Type B pancreatic cell (in vitro differentiated cells): ENCODE data around the gene SLC6A18. TPM values are rescaled to one million over a fixed set of nuclear protein-coding genes. Genes with fewer than 3 reads are reported as not detected.

ENCODE experiments used
- DNase-seq: peaks from one replicate; pipeline ENCODE4 v3.0.0; 2021; ENCODE audit warnings: mixed read lengths; ENCODE audit not compliant: unreplicated experiment; ENCODE audit errors: extremely low spot score
- H3K27ac Mint-ChIP-seq: 2 replicates; pipeline ENCODE4 v1.8.0; 2021; ENCODE audit warnings: mild to moderate bottlenecking, mixed read lengths
- H3K27me3 Mint-ChIP-seq: 2 replicates; pipeline ENCODE4 v1.8.0; 2021; ENCODE audit warnings: mixed read lengths
- H3K36me3 Mint-ChIP-seq: 2 replicates; pipeline ENCODE4 v1.8.0; 2021; ENCODE audit warnings: mixed read lengths
- H3K4me1 Mint-ChIP-seq: one replicate; pipeline ENCODE4 v1.8.0; 2021; ENCODE audit warnings: mixed read lengths; ENCODE audit not compliant: unreplicated experiment
- H3K4me3 Mint-ChIP-seq: 2 replicates; pipeline ENCODE4 v1.8.0; 2021; ENCODE audit warnings: mild to moderate bottlenecking, mixed read lengths
- H3K9me3 Mint-ChIP-seq: 2 replicates; pipeline ENCODE4 v1.8.0; 2021; ENCODE audit warnings: mixed read lengths
- total RNA-seq: library from RNA; stranded (reverse); gene quantifications from 2 replicates; pipeline ENCODE4 v1.2.1, GENCODE V29; 2021; ENCODE audit warnings: low replicate concordance
- TF ChIP-seq, protein P1 (sequence below): fragments of 200-600 bp; sonication (generic); conservative IDR thresholded peaks from 2 replicates; pipeline ENCODE4 v1.5.0; 2021; ENCODE audit warnings: antibody characterized with exemption, mild to moderate bottlenecking

SLC6A18 gene
- total RNA-seq, 1 donor from 2014 or later, result 0.41 TPM

DNA sequence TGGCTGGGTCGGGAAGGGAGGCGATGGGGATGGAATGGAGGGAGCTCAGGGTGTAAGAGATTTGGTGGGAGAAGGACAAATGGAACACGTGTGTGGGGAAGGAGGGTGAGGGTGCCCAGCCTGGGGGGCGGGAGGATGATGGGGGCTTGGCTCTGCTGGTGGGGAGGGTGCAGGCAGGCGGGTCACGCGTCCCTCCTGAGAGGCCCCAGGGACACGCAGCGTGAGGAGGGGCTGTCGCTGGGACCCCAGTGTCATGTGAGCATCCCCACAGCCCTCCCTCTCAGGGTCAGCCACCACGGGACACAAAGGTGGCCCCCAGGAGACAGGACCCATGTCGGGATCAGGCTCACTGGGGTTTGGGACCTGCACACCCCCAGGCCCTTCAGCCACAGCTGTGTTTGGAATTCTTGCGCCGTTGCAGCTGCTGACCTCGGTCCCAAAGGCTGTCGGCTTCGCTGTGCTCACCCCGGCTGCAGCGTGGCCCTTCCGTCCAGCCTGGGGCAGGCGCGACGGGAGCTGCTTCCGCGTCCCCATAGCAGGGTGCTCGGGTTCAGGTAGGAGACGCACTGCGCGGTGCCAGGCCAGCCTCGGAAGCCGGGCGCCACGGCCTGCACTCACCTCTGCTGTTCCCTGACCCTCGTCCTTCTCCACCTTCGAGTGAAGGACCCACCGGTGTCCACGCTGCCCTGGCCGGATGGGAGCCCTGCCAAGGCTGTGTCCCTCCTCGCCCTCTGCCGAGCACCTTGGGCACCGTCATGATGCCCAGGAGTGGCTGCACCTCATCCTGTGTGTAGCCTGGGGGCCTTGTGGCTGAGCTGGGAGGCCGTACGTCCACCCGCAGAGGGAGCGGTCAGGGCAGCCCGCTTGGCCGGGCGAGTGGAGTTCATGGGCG lies 18.4 kb upstream of the SLC6A18 start:
- H3K4me1 Mint-ChIP-seq, result peaks cover 10% of the 10 kb centered on the region
- H3K27me3 Mint-ChIP-seq, result peaks cover 10% of the 10 kb centered on the region
- H3K36me3 Mint-ChIP-seq, result no peaks in the 10 kb centered on the region
- H3K9me3 Mint-ChIP-seq, result no peaks in the 10 kb centered on the region
- no peak overlapping the region for H3K4me3 Mint-ChIP-seq
- no peak for DNase-seq
- peak overlapping the region; percentile 6 for H3K27ac Mint-ChIP-seq
- TF ChIP-seq, protein P1, sequence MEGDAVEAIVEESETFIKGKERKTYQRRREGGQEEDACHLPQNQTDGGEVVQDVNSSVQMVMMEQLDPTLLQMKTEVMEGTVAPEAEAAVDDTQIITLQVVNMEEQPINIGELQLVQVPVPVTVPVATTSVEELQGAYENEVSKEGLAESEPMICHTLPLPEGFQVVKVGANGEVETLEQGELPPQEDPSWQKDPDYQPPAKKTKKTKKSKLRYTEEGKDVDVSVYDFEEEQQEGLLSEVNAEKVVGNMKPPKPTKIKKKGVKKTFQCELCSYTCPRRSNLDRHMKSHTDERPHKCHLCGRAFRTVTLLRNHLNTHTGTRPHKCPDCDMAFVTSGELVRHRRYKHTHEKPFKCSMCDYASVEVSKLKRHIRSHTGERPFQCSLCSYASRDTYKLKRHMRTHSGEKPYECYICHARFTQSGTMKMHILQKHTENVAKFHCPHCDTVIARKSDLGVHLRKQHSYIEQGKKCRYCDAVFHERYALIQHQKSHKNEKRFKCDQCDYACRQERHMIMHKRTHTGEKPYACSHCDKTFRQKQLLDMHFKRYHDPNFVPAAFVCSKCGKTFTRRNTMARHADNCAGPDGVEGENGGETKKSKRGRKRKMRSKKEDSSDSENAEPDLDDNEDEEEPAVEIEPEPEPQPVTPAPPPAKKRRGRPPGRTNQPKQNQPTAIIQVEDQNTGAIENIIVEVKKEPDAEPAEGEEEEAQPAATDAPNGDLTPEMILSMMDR, result no peak

DNA sequence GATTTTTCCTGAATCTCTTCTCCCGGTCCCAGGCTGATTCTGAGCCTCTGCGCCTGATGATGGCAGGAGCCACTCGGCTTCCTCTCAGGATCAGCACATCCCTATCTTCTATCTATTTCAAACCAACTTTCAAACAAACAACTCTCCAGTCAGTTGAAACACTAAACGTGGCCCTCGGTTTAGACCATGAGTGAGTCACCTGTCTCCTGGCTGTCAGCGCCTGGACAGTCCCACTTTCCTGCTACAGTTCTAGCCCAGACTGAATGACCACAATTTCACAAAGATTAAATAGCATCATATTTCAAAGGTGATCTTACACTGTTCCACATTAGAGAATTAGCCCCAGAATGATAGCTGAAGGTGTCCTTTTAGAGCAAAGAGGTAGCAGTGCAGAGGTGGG lies 17.6 kb upstream of the SLC6A18 start:
- Mint-ChIP-seq H3K9me3 (no peaks in the 10 kb centered on the region), H3K27ac (peak overlapping the region; percentile 34), H3K4me3 (no peak overlapping the region), H3K4me1 (peaks cover 10% of the 10 kb centered on the region), H3K36me3 (no peaks in the 10 kb centered on the region), H3K27me3 (peaks cover 10% of the 10 kb centered on the region)
- no peak for DNase-seq
- TF ChIP-seq, protein P1, result no peak

DNA sequence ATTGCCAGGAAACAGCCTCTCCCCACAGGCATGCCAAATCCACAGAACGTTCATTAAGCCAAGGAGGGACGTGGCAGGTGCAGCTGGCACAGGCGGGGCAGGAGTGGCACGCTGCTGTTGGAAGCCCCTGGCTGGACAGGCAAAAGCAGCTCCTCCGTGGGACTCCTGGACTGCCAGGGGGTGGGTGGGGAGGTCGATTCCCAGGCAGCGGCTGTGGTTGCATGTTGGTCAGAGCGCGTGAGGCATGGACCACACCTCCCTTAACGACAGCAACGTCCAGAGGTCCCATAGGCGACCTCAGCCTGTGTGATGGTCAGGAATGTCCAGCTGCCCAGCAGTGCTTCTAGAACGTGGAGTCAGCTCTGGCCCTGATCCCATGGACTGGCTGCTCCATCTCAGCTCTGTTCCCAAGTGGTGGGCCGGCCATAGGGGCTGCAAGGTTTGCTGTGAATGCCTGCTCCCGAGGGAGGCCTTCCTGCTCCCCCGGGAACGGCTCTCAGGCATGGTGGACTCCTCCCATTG lies 16.9 kb upstream of the SLC6A18 start:
- TF ChIP-seq, protein P1, result no peak
- H3K9me3 Mint-ChIP-seq, result no peaks in the 10 kb centered on the region
- no peaks in the 10 kb centered on the region for H3K36me3 Mint-ChIP-seq
- no peak overlapping the region for H3K27ac Mint-ChIP-seq
- DNase-seq, result no peak
- no peak overlapping the region for H3K4me3 Mint-ChIP-seq
- H3K4me1 Mint-ChIP-seq, result peaks cover 10% of the 10 kb centered on the region
- peaks cover 10% of the 10 kb centered on the region for H3K27me3 Mint-ChIP-seq

DNA sequence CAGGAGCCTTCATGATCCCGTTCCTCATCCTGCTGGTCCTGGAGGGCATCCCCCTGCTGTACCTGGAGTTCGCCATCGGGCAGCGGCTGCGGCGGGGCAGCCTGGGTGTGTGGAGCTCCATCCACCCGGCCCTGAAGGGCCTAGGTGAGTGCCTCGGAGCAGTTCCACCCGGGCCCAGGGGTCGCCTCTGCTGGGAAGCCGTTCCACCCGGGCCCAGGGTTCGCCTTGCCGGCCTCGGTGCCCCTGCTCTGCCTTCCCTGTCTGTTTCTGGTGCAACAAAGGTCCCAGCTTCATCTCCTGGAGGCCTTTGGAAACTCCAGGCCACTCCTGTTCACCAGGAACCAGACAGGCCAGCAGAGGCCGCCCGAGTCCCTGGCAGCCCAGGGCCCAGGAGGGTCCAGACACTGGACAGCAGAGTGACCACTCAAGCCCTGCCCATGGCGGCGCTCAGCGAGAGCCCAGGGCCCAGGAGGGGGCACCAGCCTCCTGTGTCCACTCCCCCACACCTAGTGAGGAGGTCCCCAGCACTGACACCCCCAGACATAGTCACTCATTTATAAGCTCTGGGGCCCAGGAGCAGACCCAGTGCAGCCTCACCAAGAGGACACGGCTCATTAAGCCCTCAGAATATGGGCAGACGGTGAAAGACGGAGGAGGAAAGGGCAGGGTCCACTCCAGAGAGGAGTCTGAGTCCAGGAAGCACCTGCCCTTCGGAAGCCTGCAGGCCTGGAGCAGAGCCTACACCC lies 16.3 kb upstream of the SLC6A18 start:
- no peak for DNase-seq
- Mint-ChIP-seq H3K27me3 (peaks cover 10% of the 10 kb centered on the region), H3K4me1 (peaks cover 10% of the 10 kb centered on the region), H3K9me3 (no peaks in the 10 kb centered on the region), H3K4me3 (no peak overlapping the region), H3K36me3 (no peaks in the 10 kb centered on the region), H3K27ac (no peak overlapping the region)
- TF ChIP-seq, protein P1, result peak; percentile 62

DNA sequence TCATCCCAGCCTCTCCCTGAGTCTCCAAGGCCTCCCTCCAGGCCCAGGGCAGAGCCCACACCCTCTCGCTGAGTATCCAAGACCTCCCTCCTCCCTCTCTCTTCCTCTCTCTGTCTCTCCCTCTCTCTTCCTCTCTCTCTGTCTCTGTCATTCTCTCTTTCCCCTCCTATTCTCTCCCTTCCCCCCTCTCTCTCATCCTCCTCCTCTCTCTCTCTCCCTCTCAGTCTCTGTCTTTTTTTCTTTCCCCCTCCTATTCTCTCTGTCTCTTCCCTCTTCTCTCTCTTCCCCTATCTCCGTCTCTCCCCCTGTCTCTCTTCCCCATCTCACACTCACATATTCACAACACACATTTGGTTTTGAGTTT lies 15.7 kb upstream of the SLC6A18 start:
- DNase-seq, result no peak
- H3K9me3 Mint-ChIP-seq, result no peaks in the 10 kb centered on the region
- H3K4me3 Mint-ChIP-seq, result no peak overlapping the region
- no peaks in the 10 kb centered on the region for H3K36me3 Mint-ChIP-seq
- peaks cover 10% of the 10 kb centered on the region for H3K27me3 Mint-ChIP-seq
- TF ChIP-seq, protein P1, result no peak
- H3K27ac Mint-ChIP-seq, result no peak overlapping the region
- peaks cover 10% of the 10 kb centered on the region for H3K4me1 Mint-ChIP-seq
